ENCODE measurements around the gene PSMC3.

The PSMC3 gene

GRCh38 chr11:47394322-47395222, 31.7 kb downstream of the PSMC3 start:
- no peak for DNase-seq (ENCODE audit: low read depth)

- DNase-seq (ENCODE audit: low read depth): no peak
These were observed 32.3 kb downstream of the PSMC3 start for GRCh38 chr11:47394050-47394321.

- no peak for DNase-seq (ENCODE audit: low read depth)
These were observed 32.8 kb downstream of the PSMC3 start for GRCh38 chr11:47393163-47394049.

GRCh38 chr11:47392546-47393162, 33.6 kb downstream of the PSMC3 start:
- no peak for DNase-seq (ENCODE audit: low read depth)

- no peak for DNase-seq (ENCODE audit: low read depth)
These were observed 34.4 kb downstream of the PSMC3 start for GRCh38 chr11:47391711-47392432.

- no peak for DNase-seq (ENCODE audit: low read depth)
These were observed 35.1 kb downstream of the PSMC3 start for GRCh38 chr11:47391077-47391583.

- no peak for DNase-seq (ENCODE audit: low read depth)
These were observed 35.8 kb downstream of the PSMC3 start for GRCh38 chr11:47390422-47390760.

GRCh38 chr11:47389577-47390421, 36.4 kb downstream of the PSMC3 start:
- no peak for DNase-seq (ENCODE audit: low read depth)

- DNase-seq (ENCODE audit: low read depth): no peak
These were observed 37.3 kb downstream of the PSMC3 start for GRCh38 chr11:47388697-47389576.

- no peak for DNase-seq (ENCODE audit: low read depth)
These were observed 38.1 kb downstream of the PSMC3 start for GRCh38 chr11:47387944-47388696.

- DNase-seq (ENCODE audit: low read depth): no peak
These were observed 41.7 kb downstream of the PSMC3 start for GRCh38 chr11:47384498-47384897.

- DNase-seq (ENCODE audit: low read depth): no peak
These were observed 43.2 kb downstream of the PSMC3 start for GRCh38 chr11:47383071-47383470.

- DNase-seq (ENCODE audit: low read depth): no peak
These were observed 46.2 kb downstream of the PSMC3 start for GRCh38 chr11:47380078-47380477.

- DNase-seq (ENCODE audit: low read depth): no peak
These were observed 46.9 kb downstream of the PSMC3 start for GRCh38 chr11:47379317-47379716.

GRCh38 chr11:47378836-47379170, 47.4 kb downstream of the PSMC3 start:
- DNase-seq (ENCODE audit: low read depth): no peak

- no peak for DNase-seq (ENCODE audit: low read depth)
These were observed 48.0 kb downstream of the PSMC3 start, which contains the start of gene SPI1 for GRCh38 chr11:47378010-47378835. Gene SPI1 (minus strand): TSS chr11:47378547. CDS start chr11:47378353, 194 bp downstream.

GRCh38 chr11:47377571-47378009, 48.6 kb downstream of the PSMC3 start:
- no peak for DNase-seq (ENCODE audit: low read depth)

Data from stromal cell of bone marrow (primary cell).